Measurements from ENCODE around the gene MYBPH. TPM values are rescaled to one million over a fixed set of nuclear protein-coding genes. Genes with fewer than 3 reads are reported as not detected.

The MYBPH gene, protein sequence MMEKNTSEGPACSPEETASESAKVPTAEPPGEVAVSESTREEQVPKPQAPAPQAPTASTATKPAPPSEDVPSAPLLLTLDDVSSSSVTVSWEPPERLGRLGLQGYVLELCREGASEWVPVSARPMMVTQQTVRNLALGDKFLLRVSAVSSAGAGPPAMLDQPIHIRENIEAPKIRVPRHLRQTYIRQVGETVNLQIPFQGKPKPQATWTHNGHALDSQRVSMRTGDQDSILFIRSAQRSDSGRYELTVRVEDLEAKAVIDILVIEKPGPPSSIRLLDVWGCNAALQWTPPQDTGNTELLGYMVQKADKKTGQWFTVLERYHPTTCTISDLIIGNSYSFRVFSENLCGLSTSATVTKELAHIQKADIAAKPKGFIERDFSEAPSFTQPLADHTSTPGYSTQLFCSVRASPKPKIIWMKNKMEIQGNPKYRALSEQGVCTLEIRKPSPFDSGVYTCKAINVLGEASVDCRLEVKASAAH
- total RNA-seq: not detected in 2 replicates
- long read RNA-seq: 0 reads

DNA sequence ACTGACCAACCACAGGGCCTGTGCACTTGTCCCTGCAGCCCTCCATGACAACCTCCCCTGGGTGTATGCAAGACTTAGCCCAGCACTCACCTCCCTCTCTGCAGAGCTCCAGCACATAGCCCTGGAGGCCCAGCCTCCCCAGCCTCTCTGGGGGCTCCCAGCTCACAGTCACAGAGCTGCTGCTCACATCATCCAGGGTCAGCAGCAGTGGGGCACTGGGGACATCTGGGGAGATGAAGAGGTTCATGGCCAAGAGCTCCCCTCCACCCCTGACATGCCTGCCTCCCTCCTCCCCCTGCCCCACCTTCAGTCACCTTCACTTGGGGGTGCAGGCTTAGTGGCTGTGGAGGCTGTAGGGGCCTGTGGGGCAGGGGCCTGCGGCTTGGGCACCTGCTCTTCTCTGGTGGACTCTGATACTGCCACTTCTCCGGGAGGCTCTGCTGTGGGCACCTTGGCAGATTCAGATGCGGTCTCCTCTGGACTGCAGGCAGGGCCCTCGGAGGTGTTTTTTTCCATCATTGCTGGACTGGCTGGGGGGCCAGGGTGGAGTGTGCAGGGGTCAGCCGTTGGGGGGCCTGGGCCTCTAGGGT is at the start of gene MYBPH:
Gene MYBPH, minus strand, starts transcription at position 590 of the 590 bp plus-strand sequence. Its CDS starts 71 bp downstream, at position 519.
- TF ChIP-seq, protein P1, sequence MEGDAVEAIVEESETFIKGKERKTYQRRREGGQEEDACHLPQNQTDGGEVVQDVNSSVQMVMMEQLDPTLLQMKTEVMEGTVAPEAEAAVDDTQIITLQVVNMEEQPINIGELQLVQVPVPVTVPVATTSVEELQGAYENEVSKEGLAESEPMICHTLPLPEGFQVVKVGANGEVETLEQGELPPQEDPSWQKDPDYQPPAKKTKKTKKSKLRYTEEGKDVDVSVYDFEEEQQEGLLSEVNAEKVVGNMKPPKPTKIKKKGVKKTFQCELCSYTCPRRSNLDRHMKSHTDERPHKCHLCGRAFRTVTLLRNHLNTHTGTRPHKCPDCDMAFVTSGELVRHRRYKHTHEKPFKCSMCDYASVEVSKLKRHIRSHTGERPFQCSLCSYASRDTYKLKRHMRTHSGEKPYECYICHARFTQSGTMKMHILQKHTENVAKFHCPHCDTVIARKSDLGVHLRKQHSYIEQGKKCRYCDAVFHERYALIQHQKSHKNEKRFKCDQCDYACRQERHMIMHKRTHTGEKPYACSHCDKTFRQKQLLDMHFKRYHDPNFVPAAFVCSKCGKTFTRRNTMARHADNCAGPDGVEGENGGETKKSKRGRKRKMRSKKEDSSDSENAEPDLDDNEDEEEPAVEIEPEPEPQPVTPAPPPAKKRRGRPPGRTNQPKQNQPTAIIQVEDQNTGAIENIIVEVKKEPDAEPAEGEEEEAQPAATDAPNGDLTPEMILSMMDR (conservative IDR thresholded peaks at IDR 0.05): no peak
- no peaks in the 10 kb centered on the region for H3K9me3 Mint-ChIP-seq
- no peak within 1 kb of the TSS for H3K4me3 Mint-ChIP-seq
- H3K4me1 Mint-ChIP-seq: peaks cover 27% of the 10 kb centered on the region
- H3K36me3 Mint-ChIP-seq (ENCODE audit: low read depth): no peaks in the 10 kb centered on the region
- DNase-seq (ENCODE audit: low read depth, low spot score): no peak
- H3K27ac Mint-ChIP-seq (ENCODE audit: unreplicated experiment): no peak within 1 kb of the TSS
- H3K27me3 Mint-ChIP-seq (ENCODE audit: low read depth): no peaks in the 10 kb centered on the region

DNA sequence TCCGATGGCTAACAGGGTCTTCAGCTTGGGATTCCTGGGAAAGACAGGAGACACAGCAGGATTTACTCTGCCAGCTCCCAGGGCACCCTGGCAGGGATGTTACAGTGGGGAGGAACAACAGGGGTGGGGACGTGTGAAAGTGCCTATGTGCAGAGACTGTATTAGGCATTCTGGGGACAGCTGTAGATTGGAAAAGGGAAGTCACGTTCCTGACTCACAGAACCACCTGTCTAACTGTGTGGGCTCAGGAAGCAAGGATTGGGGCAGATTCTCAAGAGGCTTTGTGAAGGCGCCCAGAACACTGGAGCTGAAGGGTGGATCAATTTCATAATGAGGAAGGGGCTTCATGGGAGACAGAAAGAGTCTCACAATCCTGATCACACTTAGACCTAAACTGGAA is 49.4 kb upstream of the MYBPH start:
- H3K4me3 Mint-ChIP-seq: no peak overlapping the region
- H3K27ac Mint-ChIP-seq (ENCODE audit: unreplicated experiment): no peak overlapping the region
- TF ChIP-seq, protein P1 (conservative IDR thresholded peaks at IDR 0.05): no peak
- no peak for DNase-seq (ENCODE audit: low read depth, low spot score)
- no peaks in the 10 kb centered on the region for H3K4me1 Mint-ChIP-seq
- H3K9me3 Mint-ChIP-seq: no peaks in the 10 kb centered on the region
- peaks cover 15% of the 10 kb centered on the region for H3K27me3 Mint-ChIP-seq (ENCODE audit: low read depth)
- H3K36me3 Mint-ChIP-seq (ENCODE audit: low read depth): no peaks in the 10 kb centered on the region

DNA sequence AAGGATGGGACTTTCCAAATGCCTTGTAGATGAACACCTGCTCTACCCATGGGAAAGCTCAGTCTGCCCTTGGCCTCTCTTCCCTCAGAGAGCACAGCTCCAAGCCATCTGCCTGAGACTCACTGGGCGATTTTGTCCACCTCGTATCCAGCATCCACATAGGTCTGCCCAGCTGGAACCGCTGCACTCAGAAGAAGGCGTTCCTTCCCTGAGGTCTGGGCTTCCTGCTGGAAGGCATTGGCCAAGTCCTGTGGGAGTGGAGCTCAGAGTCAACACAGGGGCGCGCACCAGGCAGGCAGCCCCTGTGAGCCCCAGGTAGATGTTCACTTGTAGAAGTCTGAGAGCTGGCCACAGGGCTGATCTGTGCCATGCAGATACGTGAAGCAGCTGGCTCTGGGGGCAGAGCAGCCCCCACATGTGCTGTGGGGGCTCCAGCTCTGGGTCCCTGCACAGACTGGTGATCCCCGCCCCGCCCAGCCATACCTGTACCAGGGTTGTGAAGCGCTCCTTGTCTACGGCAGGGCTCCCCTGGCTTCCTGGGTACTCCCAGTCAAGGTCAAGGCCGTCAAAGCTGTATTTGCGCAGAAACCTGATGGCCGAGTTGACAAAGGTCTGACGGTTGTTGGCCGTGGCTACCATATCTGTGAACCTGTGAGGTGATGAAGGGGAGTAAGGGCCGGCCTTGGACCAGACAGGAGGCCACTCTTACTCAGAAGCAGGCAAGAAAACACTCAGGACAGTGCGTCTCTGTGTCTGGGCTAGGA is 47.6 kb upstream of the MYBPH start:
- H3K27me3 Mint-ChIP-seq (ENCODE audit: low read depth): peaks cover 23% of the 10 kb centered on the region
- no peaks in the 10 kb centered on the region for H3K4me1 Mint-ChIP-seq
- no peaks in the 10 kb centered on the region for H3K36me3 Mint-ChIP-seq (ENCODE audit: low read depth)
- H3K9me3 Mint-ChIP-seq: no peaks in the 10 kb centered on the region
- no peak overlapping the region for H3K27ac Mint-ChIP-seq (ENCODE audit: unreplicated experiment)
- TF ChIP-seq, protein P1 (conservative IDR thresholded peaks at IDR 0.05): no peak
- no peak overlapping the region for H3K4me3 Mint-ChIP-seq
- DNase-seq (ENCODE audit: low read depth, low spot score): no peak

DNA sequence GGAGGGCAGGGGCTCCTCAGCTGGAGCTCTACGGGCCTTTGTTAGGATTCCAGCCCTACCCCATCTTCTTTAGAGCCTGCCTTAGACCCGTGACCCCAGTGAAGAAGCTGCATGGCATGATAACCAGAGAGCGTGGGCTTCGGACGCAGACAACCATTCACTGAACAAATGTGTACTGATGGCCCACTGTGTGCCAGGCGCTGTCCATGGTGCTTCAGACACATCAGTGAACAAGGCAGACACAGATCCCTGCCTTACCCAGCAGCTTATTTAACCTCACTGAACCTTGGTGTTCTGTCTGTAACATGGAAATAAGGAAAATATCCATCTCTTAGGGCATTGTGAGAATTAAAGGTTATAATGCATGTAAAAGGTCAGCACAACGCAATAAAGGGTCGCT is 44.3 kb upstream of the MYBPH start:
- Mint-ChIP-seq H3K27me3 (ENCODE audit: low read depth) (peaks cover 34% of the 10 kb centered on the region), H3K4me3 (no peak overlapping the region), H3K27ac (ENCODE audit: unreplicated experiment) (no peak overlapping the region), H3K36me3 (ENCODE audit: low read depth) (no peaks in the 10 kb centered on the region), H3K4me1 (peaks cover 4% of the 10 kb centered on the region), H3K9me3 (no peaks in the 10 kb centered on the region)
- TF ChIP-seq, protein P1 (conservative IDR thresholded peaks at IDR 0.05): no peak
- DNase-seq (ENCODE audit: low read depth, low spot score): no peak

DNA sequence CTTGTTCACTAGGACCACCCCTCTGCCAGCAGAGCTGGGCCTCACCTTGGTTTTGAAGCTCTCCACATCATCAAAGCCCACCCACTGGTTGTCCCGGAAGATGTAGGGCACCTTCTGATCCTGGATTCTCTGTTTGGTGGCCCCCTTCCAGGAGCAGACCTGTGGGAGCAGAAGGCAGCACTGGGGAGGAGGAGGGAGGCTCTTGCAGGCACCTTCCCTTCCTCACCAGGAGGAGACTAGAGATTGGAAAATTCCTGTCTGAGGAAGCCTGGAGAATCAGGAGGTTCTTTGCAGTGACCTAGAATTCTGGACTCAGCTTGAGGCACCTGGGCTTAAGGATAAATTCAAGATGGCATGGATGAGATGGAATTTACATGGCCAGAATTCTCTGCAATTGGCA is 43.5 kb upstream of the MYBPH start:
- H3K27me3 Mint-ChIP-seq (ENCODE audit: low read depth): peaks cover 36% of the 10 kb centered on the region
- no peak overlapping the region for H3K27ac Mint-ChIP-seq (ENCODE audit: unreplicated experiment)
- TF ChIP-seq, protein P1 (conservative IDR thresholded peaks at IDR 0.05): no peak
- H3K4me1 Mint-ChIP-seq: peaks cover 4% of the 10 kb centered on the region
- H3K9me3 Mint-ChIP-seq: no peaks in the 10 kb centered on the region
- H3K36me3 Mint-ChIP-seq (ENCODE audit: low read depth): no peaks in the 10 kb centered on the region
- H3K4me3 Mint-ChIP-seq: no peak overlapping the region
- no peak for DNase-seq (ENCODE audit: low read depth, low spot score)

All from neural crest cell (in vitro differentiated cells).